Measurements from ENCODE around the gene AFMID. TPM values are rescaled to one million over a fixed set of nuclear protein-coding genes. Genes with fewer than 3 reads are reported as not detected.

AFMID gene
- total RNA-seq, 4 donors from 2014 or later = 16.5 to 44.3 (median 30.3) TPM

GRCh38 chr17:78144147-78144719 is 42.9 kb upstream of the AFMID start:
- peak overlapping the region; percentile 4 to 80 (median 70) for H3K27ac ChIP-seq
- no peak overlapping the region for H3K4me3 ChIP-seq
- H3K27me3 ChIP-seq = no peaks in the 10 kb centered on the region
- no peak for DNase-seq
- TF ChIP-seq CTCF (IDR thresholded peaks at IDR 0.05) = no peak
- no peak for TF ChIP-seq POLR2A (IDR thresholded peaks at IDR 0.05)
- intact Hi-C loops (cut with DNase I) = no loop called here
- H3K4me1 ChIP-seq = peaks cover 42 to 88% (median 53%) of the 10 kb centered on the region in 3 donors
- no peaks in the 10 kb centered on the region for H3K9me3 ChIP-seq
- no peaks in the 10 kb centered on the region for H3K36me3 ChIP-seq
- WGBS, 2 donors = 63 to 69% methylated on average over 7 to 9 of the region's 11 CpGs

GRCh38 chr17:78144736-78145641 is 42.2 kb upstream of the AFMID start:
- H3K4me1 ChIP-seq = peaks cover 42 to 82% (median 53%) of the 10 kb centered on the region in 3 donors
- H3K27me3 ChIP-seq = no peaks in the 10 kb centered on the region
- no peak overlapping the region for H3K4me3 ChIP-seq
- no peak for DNase-seq
- TF ChIP-seq POLR2A (IDR thresholded peaks at IDR 0.05) (no peak), CTCF (IDR thresholded peaks at IDR 0.05) (no peak)
- intact Hi-C loops (cut with DNase I) = no loop called here
- 25 to 40% methylated on average over 4 of the region's 18 CpGs for WGBS, 2 donors
- peak overlapping the region; percentile 4 to 80 (median 70) for H3K27ac ChIP-seq
- H3K9me3 ChIP-seq = no peaks in the 10 kb centered on the region
- H3K36me3 ChIP-seq = no peaks in the 10 kb centered on the region

- Histone ChIP-seq H3K9me3 (no peaks in the 10 kb centered on the region), H3K4me1 (peaks cover 35 to 81% (median 48%) of the 10 kb centered on the region in 3 donors), H3K27me3 (no peaks in the 10 kb centered on the region), H3K4me3 (no peak overlapping the region), H3K27ac (no peak overlapping the region), H3K36me3 (no peaks in the 10 kb centered on the region)
- WGBS, 2 donors = 96% methylated on average over 5 of the region's 7 CpGs; no CpG with 5 or more reads in 1 of the 2 donors
- TF ChIP-seq CTCF (IDR thresholded peaks at IDR 0.05) (no peak), POLR2A (IDR thresholded peaks at IDR 0.05) (no peak)
- intact Hi-C loops (cut with DNase I) = no loop called here
- DNase-seq = no peak
These were observed 40.7 kb upstream of the AFMID start for GRCh38 chr17:78146471-78146869.

- Histone ChIP-seq H3K9me3 (no peaks in the 10 kb centered on the region), H3K27me3 (no peaks in the 10 kb centered on the region), H3K4me1 (peaks cover 31 to 81% (median 44%) of the 10 kb centered on the region in 3 donors), H3K27ac (peak overlapping the region in 1 of 4 donors; percentile 15), H3K4me3 (no peak overlapping the region), H3K36me3 (no peaks in the 10 kb centered on the region)
- intact Hi-C loops (cut with DNase I) = no loop called here
- 85 to 100% methylated on average over 1 to 4 of the region's 6 CpGs for WGBS, 2 donors
- no peak for DNase-seq
- no peak for TF ChIP-seq CTCF (IDR thresholded peaks at IDR 0.05)
- no peak for TF ChIP-seq POLR2A (IDR thresholded peaks at IDR 0.05)
These were observed 40.3 kb upstream of the AFMID start for GRCh38 chr17:78146881-78147280.
